Activated CD8-positive, alpha-beta memory T cell treated with anti-CD3 and anti-CD28 coated beads for 48 hours (primary cell): ENCODE results near the gene TFAM.
"Not testable (repeated sequence)": the region's sequence is repeated elsewhere in the genome, so short reads cannot be mapped to it uniquely, and the experiment has no call there.

ENCODE experiments used
- DNase-seq, 3 experiments: peaks; one replicate each; pipeline ENCODE4 v3.0.0-alpha.2; 2020; ENCODE audit warnings: low read depth in 2 of 3, low spot score in 2 of 3

The TFAM gene

GRCh38 chr10:58372607-58373441 is 12.4 kb upstream of the TFAM start:
- DNase-seq = no peak

GRCh38 chr10:58373442-58373827 is 11.8 kb upstream of the TFAM start:
- no peak for DNase-seq

- DNase-seq = no peak
Measured at GRCh38 chr10:58382489-58382995, 2.7 kb upstream of the TFAM start.

- DNase-seq = no peak
Measured at GRCh38 chr10:58384095-58384494, 1.1 kb upstream of the TFAM start.

- DNase-seq = no peak
Measured at GRCh38 chr10:58384544-58384998, 639 bp upstream of the TFAM start.

GRCh38 chr10:58385784-58386112 is 538 bp downstream of the TFAM start:
- DNase-seq = peak in 1 of 3 experiments; percentile 3

GRCh38 chr10:58389024-58389423 is 3.8 kb downstream of the TFAM start:
- no peak for DNase-seq

GRCh38 chr10:58393317-58393716 is 8.1 kb downstream of the TFAM start:
- DNase-seq = no peak

- no peak for DNase-seq
Measured at GRCh38 chr10:58394471-58394870, 9.3 kb downstream of the TFAM start.

GRCh38 chr10:58396057-58396456 is 10.8 kb downstream of the TFAM start:
- no peak for DNase-seq

- no peak for DNase-seq
Measured at GRCh38 chr10:58397830-58398229, 12.6 kb downstream of the TFAM start.

- DNase-seq = no peak
Measured at GRCh38 chr10:58399410-58399809, 14.2 kb downstream of the TFAM start.

GRCh38 chr10:58400609-58401008 is 15.4 kb downstream of the TFAM start:
- DNase-seq = no peak

GRCh38 chr10:58404001-58404400 is 18.8 kb downstream of the TFAM start:
- no peak for DNase-seq

GRCh38 chr10:58409956-58410610 is 24.9 kb downstream of the TFAM start:
- DNase-seq = no peak

GRCh38 chr10:58412502-58412961 is 27.3 kb downstream of the TFAM start:
- DNase-seq = no peak

- no peak for DNase-seq
Measured at GRCh38 chr10:58414270-58415041, 29.2 kb downstream of the TFAM start.

GRCh38 chr10:58415757-58416156 is 30.5 kb downstream of the TFAM start:
- DNase-seq = no peak

GRCh38 chr10:58417902-58418301 is 32.7 kb downstream of the TFAM start:
- not testable (repeated sequence) for DNase-seq

GRCh38 chr10:58424176-58424575 is 39.0 kb downstream of the TFAM start:
- no peak for DNase-seq

GRCh38 chr10:58428436-58428835 is 43.2 kb downstream of the TFAM start:
- DNase-seq = not testable (repeated sequence)

GRCh38 chr10:58431903-58432302 is 46.7 kb downstream of the TFAM start:
- DNase-seq = no peak
